ENCODE data around the gene TH. TPM values are rescaled to one million over a fixed set of nuclear protein-coding genes. Genes with fewer than 3 reads are reported as not detected.

Gene TH
- total and polyA plus RNA-seq, 2 of the 8 experiments (the other 6 are each of a cell fraction or from before 2014, with no cell fraction given): 0.09 TPM; not detected in 1

- Histone ChIP-seq H3K56ac (replicated peaks; ENCODE audit: insufficient read length, low read depth, low read length) (no peak overlapping the region), H2BK12ac (ENCODE audit: low read depth, low read length) (no peak overlapping the region), H2BK120ac (replicated peaks; ENCODE audit: low read depth, low read length) (no peak overlapping the region), H2BK20ac (ENCODE audit: low read length) (no peak overlapping the region), H4K8ac (ENCODE audit: extremely low read depth, insufficient read depth, low read length) (no peak overlapping the region; the same call in 1 of the 2 replicates), H3K79me1 (ENCODE audit: low read depth, low read length) (no peaks in the 10 kb centered on the region), H3K9ac (replicated peaks in 1 of 4; ENCODE audit: extremely low read depth in 1 of 4, low read depth in 3 of 4, low read length in 3 of 4) (no peak overlapping the region), H2BK5ac (ENCODE audit: low read depth, low read length) (no peak overlapping the region), H3K4me1 (replicated peaks in 1 of 4; ENCODE audit: control insufficient read depth in 3 of 4, insufficient read depth in 4 of 4, low read length in 3 of 4) (peaks cover 0 to 10% (median 8%) of the 10 kb centered on the region in 4 experiments; a peak in 5 of 7 replicates), H4K91ac (replicated peaks; ENCODE audit: insufficient read length, low read length) (no peak overlapping the region), H3K18ac (ENCODE audit: extremely low read depth, low read length) (no peak overlapping the region; the same call in 1 of the 2 replicates), H2AFZ (ENCODE audit: low read length) (no peak overlapping the region), H2AK5ac (ENCODE audit: low read depth, low read length) (no peak overlapping the region), H3K4ac (replicated peaks; ENCODE audit: insufficient read length, low read depth, low read length) (no peak overlapping the region), H4K20me1 (replicated peaks in 1 of 2; ENCODE audit: control insufficient read depth in 1 of 2, insufficient read depth in 2 of 2, low read length in 2 of 2) (peaks cover 0 to 4% of the 10 kb centered on the region in 2 experiments), H3K4me3 (ENCODE audit: extremely low read depth in 1 of 4, insufficient read depth in 2 of 4, low read depth in 3 of 4, low read length in 4 of 4) (no peak overlapping the region), H3K23ac (ENCODE audit: insufficient read length) (no peak overlapping the region), H3K9me3 (ENCODE audit: insufficient read depth in 2 of 2, low read depth in 1 of 2, low read length in 1 of 2) (no peaks in the 10 kb centered on the region), H3K23me2 (ENCODE audit: low read depth, low read length) (peaks cover 3% of the 10 kb centered on the region; the same call in 1 of the 2 replicates), H3K79me2 (ENCODE audit: control insufficient read depth in 1 of 2, insufficient read depth in 2 of 2, low read length in 2 of 2) (no peaks in the 10 kb centered on the region), H2BK15ac (ENCODE audit: low read length) (no peak overlapping the region), H4K5ac (ENCODE audit: insufficient read length, low read depth, low read length) (no peak overlapping the region), H3K36me3 (ENCODE audit: control insufficient read depth in 2 of 4, insufficient read depth in 4 of 4, low read length in 3 of 4) (no peaks in the 10 kb centered on the region), H3K14ac (ENCODE audit: insufficient read length) (no peak overlapping the region), H3K27ac (ENCODE audit: low read depth, low read length) (no peak overlapping the region), H3K27me3 (replicated peaks in 1 of 4; ENCODE audit: control insufficient read depth in 3 of 4, extremely low read depth in 1 of 4, insufficient read depth in 3 of 4, low read length in 3 of 4) (peaks cover 0 to 30% (median 8%) of the 10 kb centered on the region in 4 experiments; a peak in 5 of 7 replicates), H3K4me2 (ENCODE audit: insufficient read depth in 1 of 2, low read depth in 2 of 2, low read length in 2 of 2) (no peak overlapping the region)
- FAIRE-seq: no peak
- CTCF ChIA-PET (ENCODE audit: partially characterized antibody): interaction anchor here (0.5 to 4.9 kb wide), 7 partner anchors 21 to 611 kb away, joined by 3 to 15 read pairs (median 4); no protein-coding TSS in a partner anchor
- POLR2A ChIA-PET (ENCODE audit: partially characterized antibody): interaction anchor here (1.5 kb wide), 1 partner anchor 8 kb away, joined by 4 read pairs; no protein-coding TSS in a partner anchor
- DNase-seq (ENCODE audit: low read depth in 1 of 2, low spot score in 2 of 2): no peak
- 90% methylated on average over 3 of the region's 3 CpGs; no CpG with 5 or more reads in 1 of the 2 experiments for WGBS, 2 experiments (ENCODE audit: extremely low coverage in 1 of 2, insufficient coverage in 1 of 2, insufficient read length in 1 of 2, insufficient replicate concordance in 2 of 2, low coverage in 1 of 2, low lambda C conversion rate in 2 of 2, missing lambda C conversion rate in 1 of 2)
These were observed 46.5 kb upstream of the TH start for GRCh38 chr11:2218031-2218633.
